NCI-H82 treated with DMSO at 0.1 percent for 48 hours (cell line): ENCODE results near the gene LATS2.

ENCODE experiments used
- DNase-seq: peaks from one replicate; lab custom pipeline; 2025; ENCODE audit not compliant: unreplicated experiment; lab: John Stamatoyannopoulos, UW

Gene LATS2

GRCh38 chr13:21048901-21049698 is 12.3 kb downstream of the LATS2 start:
- no peak for DNase-seq

GRCh38 chr13:21047591-21048282 is 13.6 kb downstream of the LATS2 start:
- DNase-seq = no peak

GRCh38 chr13:21047087-21047486 is 14.3 kb downstream of the LATS2 start:
- DNase-seq = no peak

- DNase-seq = no peak
Observed at GRCh38 chr13:21046203-21046602, 15.2 kb downstream of the LATS2 start.

GRCh38 chr13:21045100-21045499 is 16.3 kb downstream of the LATS2 start:
- DNase-seq = no peak

- no peak for DNase-seq
Observed at GRCh38 chr13:21043898-21044297, 17.5 kb downstream of the LATS2 start.

GRCh38 chr13:21040120-21040826 is 21.1 kb downstream of the LATS2 start:
- no peak for DNase-seq

GRCh38 chr13:21039097-21039800 is 22.1 kb downstream of the LATS2 start:
- DNase-seq = no peak

GRCh38 chr13:21037656-21038055 is 23.7 kb downstream of the LATS2 start:
- no peak for DNase-seq

GRCh38 chr13:21035498-21035897 is 25.9 kb downstream of the LATS2 start:
- DNase-seq = no peak

- DNase-seq = no peak
Observed at GRCh38 chr13:21034603-21035191, 26.7 kb downstream of the LATS2 start.

- no peak for DNase-seq
Observed at GRCh38 chr13:21033856-21034602, 27.4 kb downstream of the LATS2 start.

GRCh38 chr13:21033212-21033840 is 28.1 kb downstream of the LATS2 start:
- no peak for DNase-seq

- no peak for DNase-seq
Observed at GRCh38 chr13:21032656-21033055, 28.7 kb downstream of the LATS2 start.

- no peak for DNase-seq
Observed at GRCh38 chr13:21031594-21032275, 29.7 kb downstream of the LATS2 start.

- DNase-seq = no peak
Observed at GRCh38 chr13:21025539-21025938, 35.8 kb downstream of the LATS2 start.

GRCh38 chr13:21022056-21022979 is 39.1 kb downstream of the LATS2 start:
- DNase-seq = no peak

- no peak for DNase-seq
Observed at GRCh38 chr13:21020581-21020980, 40.8 kb downstream of the LATS2 start.
